ENCODE results near the gene PRR4. TPM values are rescaled to one million over a fixed set of nuclear protein-coding genes. Genes with fewer than 3 reads are reported as not detected.

Gene PRR4
- total RNA-seq, 4 donors from 2014 or later = 1.6 to 344 (median 2.5) TPM

GRCh38 chr12:10853776-10854175, 4.5 kb upstream of the PRR4 start:
- no peak overlapping the region for H3K27ac ChIP-seq
- TF ChIP-seq POLR2AphosphoS5 (IDR thresholded peaks at IDR 0.05) (no peak), POLR2A (IDR thresholded peaks at IDR 0.05) (no peak), CTCF (IDR thresholded peaks at IDR 0.05) (no peak), EP300 (IDR thresholded peaks at IDR 0.05) (no peak)
- H3K4me1 ChIP-seq = no peaks in the 10 kb centered on the region
- no CpG with 5 or more reads among the region's 2 CpGs for WGBS, 2 donors (ENCODE audit: low coverage in 1 of 2)
- ATAC-seq = no peak
- H3K4me3 ChIP-seq = no peak overlapping the region
- peaks cover 0 to 27% of the 10 kb centered on the region in 2 donors for H3K36me3 ChIP-seq
- H3K27me3 ChIP-seq = no peaks in the 10 kb centered on the region
- peaks cover 0 to 7% (median 0%) of the 10 kb centered on the region in 3 donors for H3K9me3 ChIP-seq

GRCh38 chr12:10851243-10851858, 2.1 kb upstream of the PRR4 start:
- H3K27ac ChIP-seq = no peak overlapping the region
- no peaks in the 10 kb centered on the region for H3K4me1 ChIP-seq
- TF ChIP-seq EP300 (IDR thresholded peaks at IDR 0.05) = no peak
- 29 to 70% methylated on average over 1 to 3 of the region's 4 CpGs for WGBS, 2 donors (ENCODE audit: low coverage in 1 of 2)
- H3K36me3 ChIP-seq = peaks cover 0 to 37% of the 10 kb centered on the region in 2 donors
- no peaks in the 10 kb centered on the region for H3K27me3 ChIP-seq
- H3K4me3 ChIP-seq = no peak overlapping the region
- no peak for ATAC-seq
- peaks cover 0 to 7% (median 0%) of the 10 kb centered on the region in 3 donors for H3K9me3 ChIP-seq

DNA sequence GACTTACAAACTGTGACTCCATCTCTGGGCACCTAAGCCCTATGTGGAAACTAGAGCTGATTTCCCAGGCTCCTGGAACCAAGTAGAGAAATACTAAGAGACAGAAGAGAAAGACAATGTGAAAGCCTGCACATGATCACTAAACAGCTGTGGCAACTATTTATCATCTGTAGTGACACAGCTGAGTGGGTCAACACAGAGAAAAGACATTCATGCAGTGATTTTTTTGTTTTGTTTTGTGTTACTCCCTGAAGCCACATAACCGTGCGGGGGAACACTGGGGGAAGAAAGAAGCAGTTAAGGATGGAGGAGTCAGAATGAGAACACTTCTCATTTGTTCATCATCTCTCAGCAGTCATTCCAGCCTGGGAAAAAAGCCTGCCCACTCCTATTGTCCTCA, 1.5 kb downstream of the PRR4 start:
- no peak overlapping the region for H3K4me3 ChIP-seq
- WGBS, 2 donors (ENCODE audit: low coverage in 1 of 2) = 28 to 38% methylated on average over 2 of the region's 2 CpGs
- TF ChIP-seq POLR2AphosphoS5 (IDR thresholded peaks at IDR 0.05) = no peak
- TF ChIP-seq EP300 (IDR thresholded peaks at IDR 0.05) = no peak
- no peak for TF ChIP-seq CTCF (IDR thresholded peaks at IDR 0.05)
- no peak for TF ChIP-seq POLR2A (IDR thresholded peaks at IDR 0.05)
- no peaks in the 10 kb centered on the region for H3K9me3 ChIP-seq
- H3K36me3 ChIP-seq = peaks cover 0 to 40% of the 10 kb centered on the region in 2 donors
- no peaks in the 10 kb centered on the region for H3K4me1 ChIP-seq
- H3K27me3 ChIP-seq = no peaks in the 10 kb centered on the region
- ATAC-seq = no peak
- no peak overlapping the region for H3K27ac ChIP-seq

GRCh38 chr12:10842862-10843261, 6.4 kb downstream of the PRR4 start:
- H3K4me1 ChIP-seq = no peaks in the 10 kb centered on the region
- H3K4me3 ChIP-seq = no peak overlapping the region
- H3K36me3 ChIP-seq = peaks cover 0 to 32% of the 10 kb centered on the region in 2 donors
- ATAC-seq = no peak
- H3K27me3 ChIP-seq = no peaks in the 10 kb centered on the region
- no peaks in the 10 kb centered on the region for H3K9me3 ChIP-seq
- H3K27ac ChIP-seq = no peak overlapping the region
- WGBS, 2 donors (ENCODE audit: low coverage in 1 of 2) = 80 to 100% methylated on average over 1 of the region's 2 CpGs
- no peak for TF ChIP-seq POLR2AphosphoS5 (IDR thresholded peaks at IDR 0.05)
- TF ChIP-seq EP300 (IDR thresholded peaks at IDR 0.05) = no peak
- no peak for TF ChIP-seq CTCF (IDR thresholded peaks at IDR 0.05)
- TF ChIP-seq POLR2A (IDR thresholded peaks at IDR 0.05) = no peak

GRCh38 chr12:10838461-10838860, 10.8 kb downstream of the PRR4 start:
- WGBS, 2 donors (ENCODE audit: low coverage in 1 of 2) = 74 to 87% methylated on average over 3 of the region's 3 CpGs
- ATAC-seq = no peak
- no peak for TF ChIP-seq CTCF (IDR thresholded peaks at IDR 0.05)
- no peak for TF ChIP-seq POLR2AphosphoS5 (IDR thresholded peaks at IDR 0.05)
- no peak for TF ChIP-seq EP300 (IDR thresholded peaks at IDR 0.05)
- no peak for TF ChIP-seq POLR2A (IDR thresholded peaks at IDR 0.05)
- Histone ChIP-seq H3K4me3 (no peak overlapping the region), H3K36me3 (peaks cover 0 to 8% of the 10 kb centered on the region in 2 donors), H3K27me3 (no peaks in the 10 kb centered on the region), H3K4me1 (no peaks in the 10 kb centered on the region), H3K27ac (no peak overlapping the region), H3K9me3 (peaks cover 0 to 7% (median 0%) of the 10 kb centered on the region in 3 donors)
